Femur (tissue), 1 donor: ENCODE data around the gene MLST8.
A peak's percentile ranks its signal among the peaks of the same experiment; 100 is the strongest.

Source experiments
- DNase-seq: peaks from one replicate; pipeline ENCODE4 v3.0.0-alpha.2; 2017

MLST8 gene

GRCh38 chr16:2209258-2210008 lies 4.2 kb downstream of the MLST8 start:
- no peak for DNase-seq

GRCh38 chr16:2210009-2210332 lies 4.7 kb downstream of the MLST8 start:
- no peak for DNase-seq

GRCh38 chr16:2210386-2211365 lies 5.4 kb downstream of the MLST8 start, which contains the start of gene BRICD5:
Gene BRICD5 (minus strand): TSS chr16:2210863. CDS start chr16:2210833, 30 bp downstream.
- DNase-seq = no peak

GRCh38 chr16:2211923-2212347 lies 6.7 kb downstream of the MLST8 start:
- DNase-seq = no peak

- DNase-seq = no peak
These were observed 7.4 kb downstream of the MLST8 start for GRCh38 chr16:2212362-2213324.

GRCh38 chr16:2213817-2214718 lies 8.8 kb downstream of the MLST8 start:
- no peak for DNase-seq

GRCh38 chr16:2214719-2214968 lies 9.4 kb downstream of the MLST8 start, which contains the start of gene PGP:
Gene PGP (minus strand): TSS chr16:2214840. CDS start chr16:2214777, 63 bp downstream.
- no peak for DNase-seq

- no peak for DNase-seq
These were observed 11.1 kb downstream of the MLST8 start for GRCh38 chr16:2216330-2216729.

GRCh38 chr16:2223221-2223941 lies 18.1 kb downstream of the MLST8 start, which contains the start of gene E4F1:
Gene E4F1 (plus strand): TSS chr16:2223591. CDS start chr16:2223614, 23 bp downstream.
- peak; percentile 99 for DNase-seq

- DNase-seq = peak; percentile 65
These were observed 18.8 kb downstream of the MLST8 start for GRCh38 chr16:2223942-2224486.

- no peak for DNase-seq
These were observed 21.1 kb downstream of the MLST8 start for GRCh38 chr16:2226245-2226793.

- DNase-seq = no peak
These were observed 21.7 kb downstream of the MLST8 start for GRCh38 chr16:2226918-2227317.

GRCh38 chr16:2228161-2228824 lies 23.0 kb downstream of the MLST8 start:
- no peak for DNase-seq

GRCh38 chr16:2229091-2229490 lies 23.8 kb downstream of the MLST8 start:
- no peak for DNase-seq

- DNase-seq = no peak
These were observed 24.5 kb downstream of the MLST8 start for GRCh38 chr16:2229632-2230250.

GRCh38 chr16:2230376-2230775 lies 25.1 kb downstream of the MLST8 start:
- DNase-seq = no peak

GRCh38 chr16:2231016-2231931 lies 26.0 kb downstream of the MLST8 start:
- DNase-seq = no peak
